PC-9 (cell line): ENCODE results near the gene SLC6A9.

Experiments
- CTCF ChIP-seq: fragments of 200-600 bp; sonication (generic); conservative IDR thresholded peaks from 2 replicates; pipeline ENCODE4 v1.6.1; 2017; ENCODE audit warnings: mixed run types, antibody characterized with exemption, mild to moderate bottlenecking, moderate library complexity
- EZH2 ChIP-seq: fragments of 200-600 bp; sonication (generic); IDR thresholded peaks from 2 replicates; pipeline ENCODE4 v1.8.0; 2017; ENCODE audit warnings: antibody characterized with exemption, low read depth

GRCh38 chr1:43994071-43994470, 37.2 kb downstream of the SLC6A9 start:
- TF ChIP-seq CTCF: no peak
- TF ChIP-seq EZH2: no peak
